ENCODE measurements around the gene METTL24. TPM values are rescaled to one million over a fixed set of nuclear protein-coding genes. Genes with fewer than 3 reads are reported as not detected.
"Not testable (repeated sequence)": the region's sequence is repeated elsewhere in the genome, so short reads cannot be mapped to it uniquely, and the experiment has no call there.

METTL24 gene
- total RNA-seq, 1 donor from 2014 or later, result 2.7 TPM

DNA sequence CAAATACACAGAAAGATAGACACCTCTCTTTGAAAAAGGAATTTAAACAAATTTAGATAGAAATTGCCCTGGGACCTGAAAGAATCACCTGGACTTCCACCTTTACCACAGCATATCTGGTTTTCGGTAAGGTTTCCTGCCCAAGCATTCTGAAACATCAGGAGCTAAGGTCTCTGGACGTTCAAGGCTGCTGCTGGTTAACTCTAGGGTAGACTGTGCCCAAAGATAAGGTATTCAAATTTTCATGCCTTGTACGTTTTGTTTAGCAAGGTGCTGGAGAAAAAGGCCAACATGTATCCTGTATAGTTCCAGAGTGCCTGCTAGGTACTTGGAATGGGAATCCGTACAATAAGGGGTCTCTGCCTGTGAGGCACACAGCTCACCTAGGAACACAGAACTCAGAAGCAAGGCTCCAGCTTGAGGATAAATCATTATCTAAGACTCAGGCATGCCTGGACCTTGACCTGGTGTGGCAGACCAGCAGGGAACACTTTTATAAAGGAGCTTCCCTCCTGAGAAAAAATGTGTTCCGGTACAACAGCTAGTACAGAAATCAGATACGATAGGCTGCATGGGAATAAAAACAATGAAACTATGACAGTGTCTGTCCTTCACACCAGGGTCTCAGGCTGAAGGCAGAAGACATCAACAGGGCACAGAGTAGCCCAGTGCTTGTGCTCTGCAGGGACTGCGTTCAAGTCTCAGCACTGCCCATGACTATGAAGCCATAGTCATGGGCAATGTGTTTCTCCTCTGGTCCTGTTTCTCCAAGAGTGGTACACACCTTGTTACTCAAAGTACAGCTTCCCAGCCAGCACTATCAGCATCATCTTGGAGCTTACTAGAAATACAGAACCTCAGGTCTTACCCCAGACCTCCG, 70.4 kb downstream of the METTL24 start:
- no peak for ATAC-seq
- intact Hi-C loops (cut with DNase I), result no loop called here
- no peak for DNase-seq (ENCODE audit: low spot score)

DNA sequence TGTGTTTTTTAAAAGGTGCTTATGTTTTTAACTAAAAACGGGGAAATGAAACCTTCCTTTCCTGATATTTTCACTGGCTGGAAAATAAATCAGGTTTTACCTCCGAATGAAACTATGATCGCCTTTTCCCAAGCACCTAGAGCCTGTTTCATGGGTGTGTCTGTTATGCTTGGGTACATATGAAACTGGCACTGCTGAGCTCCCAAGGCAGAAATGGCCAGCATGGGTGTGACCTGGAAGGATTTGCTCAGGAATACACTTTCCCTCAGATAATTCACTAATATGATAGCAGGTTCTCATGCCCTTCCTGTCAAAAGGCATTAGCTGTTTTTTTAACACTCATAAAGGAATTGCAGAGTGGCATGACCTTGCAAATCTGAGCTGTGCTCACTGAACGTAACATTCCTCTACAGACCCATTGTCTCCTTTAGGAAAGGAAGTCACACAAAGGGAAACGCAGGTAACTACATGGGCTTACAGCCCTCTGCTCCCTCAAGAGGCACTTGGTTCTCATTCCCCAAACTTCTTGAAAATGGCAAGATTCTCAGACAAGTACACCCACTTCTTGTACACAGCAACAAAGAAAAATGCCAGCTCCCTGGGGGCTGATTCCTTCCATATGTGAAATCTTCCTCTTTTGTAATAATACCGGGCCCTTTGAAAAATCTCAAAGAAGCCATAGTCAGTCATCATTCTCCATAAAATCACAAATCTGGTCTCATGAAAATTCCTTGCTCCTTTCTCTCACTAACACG, 72.7 kb downstream of the METTL24 start:
- DNase-seq (ENCODE audit: low spot score), result no peak
- intact Hi-C loops (cut with DNase I), result no loop called here
- ATAC-seq, result no peak

DNA sequence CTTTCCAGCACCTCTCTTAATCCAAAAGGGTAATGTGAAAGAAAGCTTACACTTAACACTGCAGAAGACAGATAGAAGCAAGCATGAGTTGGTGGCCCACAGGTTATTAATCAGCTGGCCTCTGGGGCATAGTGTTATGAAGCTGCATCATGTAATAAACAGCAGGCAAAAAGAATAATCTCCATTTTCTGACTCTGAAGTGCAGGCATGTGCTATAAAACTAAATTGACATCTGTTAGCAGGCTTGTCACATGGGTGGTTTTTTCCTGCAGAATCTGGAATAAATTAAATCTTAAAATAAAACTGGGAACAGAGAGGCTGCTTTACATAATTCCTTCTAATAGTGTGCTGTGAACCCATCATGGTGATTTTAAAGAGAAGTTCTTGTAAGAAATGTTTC, 73.3 kb downstream of the METTL24 start:
- DNase-seq (ENCODE audit: low spot score) (no peak), ATAC-seq (no peak)
- intact Hi-C loops (cut with DNase I), result no loop called here

DNA sequence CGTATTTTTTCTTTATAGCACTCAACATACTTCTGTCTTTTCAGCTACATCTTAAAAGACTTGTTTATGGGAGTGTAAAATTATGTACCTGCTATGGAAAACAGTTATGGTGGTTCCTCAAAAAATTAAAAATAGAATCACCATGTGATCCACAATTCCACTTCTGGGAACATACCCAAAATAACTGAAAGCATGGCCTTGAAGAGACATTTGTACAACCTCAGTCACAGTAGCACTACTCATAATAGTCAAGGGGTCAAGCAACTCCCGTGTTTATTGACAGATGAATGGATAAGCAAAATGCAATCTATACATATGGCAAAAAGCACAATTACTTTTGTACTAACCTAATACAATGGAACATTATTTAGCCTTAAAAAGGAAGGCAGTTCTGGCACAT, 74.5 kb downstream of the METTL24 start:
- intact Hi-C loops (cut with DNase I), result no loop called here
- DNase-seq (ENCODE audit: low spot score) (no peak), ATAC-seq (no peak)

DNA sequence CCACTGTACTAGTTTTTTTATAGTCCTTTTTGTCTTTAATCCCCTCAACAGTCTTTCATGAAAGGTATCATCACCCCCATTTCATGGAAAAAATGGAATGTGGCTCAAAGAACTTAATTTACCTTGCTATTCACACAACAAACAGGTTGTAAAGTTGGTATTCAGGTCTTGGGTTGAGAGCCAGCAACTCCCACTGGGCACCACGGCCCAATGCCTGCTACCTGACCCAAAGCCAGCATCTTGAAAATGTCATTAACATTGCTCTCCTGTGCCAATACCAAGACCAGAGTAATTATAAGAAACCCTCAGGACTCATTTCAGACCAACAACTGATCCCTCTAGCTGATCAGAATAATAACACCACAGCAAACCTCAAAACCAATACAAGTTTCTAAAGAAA, 75.7 kb downstream of the METTL24 start:
- ATAC-seq (no peak), DNase-seq (ENCODE audit: low spot score) (no peak)
- intact Hi-C loops (cut with DNase I), result no loop called here

DNA sequence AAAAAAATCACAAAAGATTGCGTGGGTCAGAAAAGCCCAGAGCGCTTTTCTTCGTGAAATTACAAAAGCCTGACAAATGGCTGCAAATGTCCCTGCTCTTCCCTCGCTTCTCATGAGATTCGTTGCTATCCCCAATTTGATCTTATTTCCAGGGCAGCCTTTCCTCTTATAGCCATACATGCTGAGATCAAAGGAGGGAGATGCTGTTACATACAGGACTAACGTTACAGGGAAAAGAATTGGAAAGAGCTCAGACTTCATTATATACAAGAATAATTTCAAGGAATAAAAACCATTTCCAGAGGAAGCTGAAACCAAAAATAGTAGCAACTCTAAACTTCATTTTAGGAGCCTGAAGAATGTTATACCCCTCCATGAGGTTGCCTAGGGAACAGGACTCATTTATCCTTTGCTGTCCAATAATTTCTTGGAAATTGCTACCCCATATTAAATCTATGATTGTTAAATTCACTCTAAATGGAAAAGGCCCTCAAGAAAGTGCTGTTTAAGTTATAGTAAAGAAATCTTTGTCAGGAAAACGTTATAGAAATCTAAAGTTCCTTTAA, 81.0 kb downstream of the METTL24 start:
- intact Hi-C loops (cut with DNase I), result no loop called here
- ATAC-seq, result no peak
- DNase-seq (ENCODE audit: low spot score), result no peak

DNA sequence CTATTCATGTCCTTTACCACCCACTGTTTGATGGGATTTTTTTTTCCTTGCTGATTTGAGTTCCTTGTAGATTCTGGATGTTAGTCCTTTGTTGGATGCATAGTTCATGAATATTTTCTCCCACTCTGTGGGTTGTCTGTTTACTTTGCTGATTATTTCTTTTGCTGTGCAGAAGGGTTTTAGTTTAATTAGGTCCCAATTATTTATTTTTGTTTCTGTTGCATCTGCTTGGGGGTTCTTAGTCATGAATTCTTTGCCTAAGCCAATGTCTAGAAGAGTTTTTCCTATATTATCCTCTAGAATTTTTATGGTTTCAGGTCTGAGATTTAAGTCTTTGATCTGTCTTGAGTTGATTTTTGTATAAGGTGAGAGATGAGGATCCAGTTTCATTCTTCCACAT, 85.4 kb downstream of the METTL24 start:
- ATAC-seq; DNase-seq (ENCODE audit: low spot score); intact Hi-C loops (cut with DNase I): not testable (repeated sequence)

DNA sequence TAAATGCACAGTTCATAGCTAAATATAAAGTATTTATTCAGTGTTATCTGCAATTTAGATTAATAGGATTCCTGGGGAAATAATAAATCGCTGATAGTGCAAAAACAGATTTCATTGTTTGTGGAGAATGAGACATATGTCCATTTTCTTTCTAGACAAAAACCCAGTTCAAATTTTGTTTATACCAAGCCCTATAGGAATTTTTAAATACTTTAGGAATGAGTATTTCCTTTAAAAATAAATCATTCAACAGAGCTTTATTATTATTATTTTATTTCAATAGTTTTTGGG, 86.5 kb downstream of the METTL24 start:
- ATAC-seq, result no peak
- no peak for DNase-seq (ENCODE audit: low spot score)
- intact Hi-C loops (cut with DNase I), result no loop called here

DNA sequence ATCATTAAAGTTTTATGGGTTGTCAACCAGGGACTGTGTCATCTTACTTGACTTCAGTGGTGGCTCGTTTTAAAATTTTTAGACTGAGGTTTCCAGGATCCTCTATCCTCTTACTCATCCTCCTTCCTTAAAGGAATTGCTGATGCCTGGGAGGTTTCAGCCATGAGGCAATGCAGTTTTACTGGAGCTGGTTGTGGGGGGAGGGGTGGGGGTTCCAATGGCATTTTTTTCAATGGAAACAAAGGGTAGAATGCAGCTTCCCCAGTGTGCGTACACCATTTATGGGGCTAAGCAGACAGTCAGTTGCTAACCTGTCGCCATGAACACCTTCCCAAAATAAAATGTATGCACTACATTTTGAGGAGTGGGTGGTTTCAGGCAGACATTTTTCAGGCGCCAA, 88.0 kb downstream of the METTL24 start:
- intact Hi-C loops (cut with DNase I), result no loop called here
- ATAC-seq (no peak), DNase-seq (ENCODE audit: low spot score) (no peak)

DNA sequence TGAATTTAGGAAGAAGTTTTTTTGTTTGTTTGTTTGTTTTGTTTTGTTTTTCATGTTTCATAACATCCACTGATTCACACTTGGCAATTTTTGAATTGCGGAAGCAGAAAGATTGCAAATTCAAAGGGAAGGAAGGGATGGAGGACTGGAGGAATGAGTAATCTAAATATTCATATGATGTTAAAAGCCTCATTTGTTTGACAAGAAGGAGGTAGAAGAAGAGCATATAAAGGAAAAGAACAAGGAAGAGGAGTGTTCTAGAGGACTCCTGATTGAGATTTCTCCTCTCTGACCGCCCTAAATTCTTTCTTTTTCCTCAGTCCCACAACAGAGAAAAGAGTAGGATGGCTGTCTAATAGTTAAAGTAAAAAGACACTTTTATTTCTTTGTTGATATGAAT, 88.5 kb downstream of the METTL24 start:
- intact Hi-C loops (cut with DNase I), result no loop called here
- no peak for ATAC-seq
- DNase-seq (ENCODE audit: low spot score), result no peak

DNA sequence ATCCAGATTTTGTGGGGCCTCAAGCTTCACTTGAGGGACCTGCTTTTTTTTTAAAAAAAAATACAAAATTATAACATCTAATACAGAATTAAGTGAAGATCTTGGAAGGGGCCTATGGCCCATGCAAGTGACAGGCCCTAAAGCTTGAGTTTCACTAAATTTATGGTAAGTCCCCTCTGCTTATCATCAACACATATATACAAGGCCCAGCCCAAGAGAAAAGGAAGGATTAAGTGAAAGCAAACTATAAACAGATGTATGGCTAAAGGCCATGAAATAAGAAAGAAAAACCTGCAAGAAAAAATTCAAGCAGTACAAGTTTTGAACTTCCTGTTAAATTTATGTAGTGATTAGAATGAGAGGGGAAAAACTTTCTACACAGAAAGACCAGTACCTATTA, 91.2 kb downstream of the METTL24 start:
- intact Hi-C loops (cut with DNase I), result no loop called here
- DNase-seq (ENCODE audit: low spot score), result no peak
- no peak for ATAC-seq

DNA sequence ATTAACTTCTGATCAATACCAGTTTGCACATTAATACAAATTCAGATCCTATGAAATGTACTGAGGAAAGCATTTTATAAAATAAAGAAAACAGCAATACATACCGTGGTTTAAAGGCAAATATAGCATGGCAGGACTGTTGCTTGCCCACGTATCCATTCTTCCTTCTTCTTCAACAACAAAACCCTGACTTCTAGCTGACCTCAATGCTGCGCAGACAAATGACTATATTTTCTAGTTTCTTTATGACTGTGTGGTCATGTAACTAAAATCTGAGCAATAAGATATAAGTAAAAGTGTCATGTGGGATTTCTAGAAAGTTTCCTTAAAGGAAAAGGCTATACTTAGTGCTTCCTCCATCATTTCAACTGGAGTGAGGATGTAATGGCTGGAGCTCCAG, 92.9 kb downstream of the METTL24 start:
- ATAC-seq (no peak), DNase-seq (ENCODE audit: low spot score) (no peak)
- intact Hi-C loops (cut with DNase I), result no loop called here

DNA sequence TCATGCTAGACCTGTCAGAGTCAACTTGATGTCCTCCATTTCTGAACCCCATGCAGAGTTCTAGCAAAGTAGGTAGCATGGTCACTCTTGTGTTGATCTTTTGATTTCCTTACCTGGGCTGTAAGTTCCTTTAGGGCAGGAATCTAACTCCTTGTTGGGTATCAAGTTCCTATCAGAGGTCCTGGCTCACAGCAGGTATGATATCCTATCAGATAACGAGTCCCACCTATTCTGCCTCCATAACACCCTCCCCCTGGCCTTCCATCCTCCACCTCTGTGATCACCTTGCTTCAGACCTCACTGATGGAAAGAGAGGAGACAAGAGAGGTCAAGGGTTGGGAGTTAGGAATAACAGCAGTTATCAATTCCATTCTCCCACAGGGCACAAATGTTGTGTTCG, 101.8 kb downstream of the METTL24 start:
- no peak for ATAC-seq
- intact Hi-C loops (cut with DNase I), result no loop called here
- no peak for DNase-seq (ENCODE audit: low spot score)

DNA sequence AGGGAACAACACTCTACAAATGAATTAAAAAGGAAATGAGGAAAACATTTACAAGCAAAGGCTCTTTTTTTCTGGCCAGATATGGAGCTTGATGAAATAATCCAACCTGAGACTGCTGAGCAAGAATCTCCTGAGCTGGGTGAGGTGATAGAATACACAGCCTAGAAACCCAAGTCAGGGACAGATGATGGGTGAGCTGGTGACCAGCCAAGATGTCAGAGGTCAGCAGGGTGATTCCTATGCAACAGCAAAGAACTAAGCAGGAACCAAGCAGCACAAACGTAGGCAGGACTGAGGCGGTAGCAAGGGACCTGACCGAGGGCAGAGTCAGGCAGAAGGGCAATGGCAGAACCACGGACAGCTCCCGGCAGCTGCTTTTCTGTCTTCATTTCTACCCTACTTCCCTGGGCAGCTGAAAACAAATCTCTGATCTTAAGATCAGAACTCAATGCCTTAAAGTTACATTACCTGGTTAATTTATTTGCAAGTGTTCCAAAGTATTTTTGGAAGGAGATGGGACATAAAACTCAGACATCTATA, 102.9 kb downstream of the METTL24 start:
- ATAC-seq (no peak), DNase-seq (ENCODE audit: low spot score) (no peak)
- intact Hi-C loops (cut with DNase I), result no loop called here

DNA sequence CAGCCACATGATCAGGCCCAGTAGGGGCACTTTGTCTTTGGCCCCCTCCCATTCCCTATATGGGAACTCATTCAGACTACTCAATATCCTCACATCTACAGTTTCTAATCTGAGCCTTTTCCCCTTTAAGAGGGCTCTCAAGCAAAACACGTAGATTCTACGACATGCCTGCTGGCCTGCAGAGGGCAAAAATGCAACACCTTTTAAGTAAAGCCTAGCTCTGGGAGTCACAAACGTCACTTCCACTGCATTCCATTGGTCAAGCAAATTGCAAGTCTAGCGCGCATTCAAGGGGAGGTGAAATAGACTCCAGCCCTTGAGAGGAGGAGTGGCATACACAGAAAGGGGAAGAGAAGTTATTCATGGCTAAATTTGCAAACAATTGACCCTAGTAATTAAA, 107.3 kb downstream of the METTL24 start:
- intact Hi-C loops (cut with DNase I), result no loop called here
- DNase-seq (ENCODE audit: low spot score) (no peak), ATAC-seq (no peak)

DNA sequence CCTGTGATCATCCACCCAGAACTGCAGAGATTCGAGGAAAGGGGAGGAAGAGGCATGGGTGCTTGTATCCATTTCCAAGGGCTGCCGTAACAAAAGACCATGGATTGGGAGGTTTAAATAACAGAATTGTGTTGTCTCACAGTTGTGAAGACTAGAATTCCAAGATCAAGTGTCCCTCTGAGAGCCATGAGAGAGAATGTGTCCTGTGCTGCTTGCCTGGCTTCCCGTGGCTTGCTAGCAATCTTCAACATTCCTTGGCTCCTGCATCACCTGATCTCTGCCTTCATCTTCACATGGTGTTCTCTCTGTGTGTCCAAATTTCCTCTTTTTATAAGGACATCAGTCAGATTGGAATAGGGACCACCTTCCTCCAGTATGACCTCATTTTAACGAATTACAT, 108.1 kb downstream of the METTL24 start:
- intact Hi-C loops (cut with DNase I), result no loop called here
- DNase-seq (ENCODE audit: low spot score), result no peak

DNA sequence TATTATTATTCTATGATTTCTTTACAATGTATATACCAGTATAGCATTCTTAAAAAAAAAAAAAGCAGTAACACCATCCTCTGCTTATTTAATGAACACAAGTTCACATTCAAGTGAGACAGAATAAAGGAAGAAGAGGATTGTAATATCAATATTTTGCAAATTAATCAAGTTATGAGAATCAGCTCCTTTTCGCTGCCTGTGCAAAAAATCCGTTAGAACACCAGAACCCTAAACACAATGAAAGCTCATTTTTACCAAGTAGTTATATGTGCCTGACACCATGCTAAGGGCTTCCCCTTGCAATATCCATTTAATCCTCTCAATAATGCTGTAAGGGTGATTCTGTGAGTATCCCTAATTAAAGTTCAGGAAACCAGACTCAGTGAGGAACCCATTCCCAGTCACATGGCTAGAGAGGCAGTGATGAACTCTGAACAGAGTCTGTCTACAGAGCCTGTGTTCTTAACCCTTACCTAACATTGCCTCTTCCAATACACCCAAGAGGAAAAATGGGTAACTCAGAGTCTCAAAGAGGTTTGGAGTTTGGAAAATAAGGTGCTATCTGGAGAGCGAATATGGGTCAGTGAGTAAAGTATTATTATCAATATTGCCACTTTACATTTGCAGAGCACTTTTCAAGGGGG, 111.1 kb downstream of the METTL24 start:
- DNase-seq (ENCODE audit: low spot score) (no peak), ATAC-seq (no peak)
- intact Hi-C loops (cut with DNase I), result no loop called here

More for the DNA sequence above, 108.1 kb downstream of the METTL24 start:
- no peak for ATAC-seq

DNA sequence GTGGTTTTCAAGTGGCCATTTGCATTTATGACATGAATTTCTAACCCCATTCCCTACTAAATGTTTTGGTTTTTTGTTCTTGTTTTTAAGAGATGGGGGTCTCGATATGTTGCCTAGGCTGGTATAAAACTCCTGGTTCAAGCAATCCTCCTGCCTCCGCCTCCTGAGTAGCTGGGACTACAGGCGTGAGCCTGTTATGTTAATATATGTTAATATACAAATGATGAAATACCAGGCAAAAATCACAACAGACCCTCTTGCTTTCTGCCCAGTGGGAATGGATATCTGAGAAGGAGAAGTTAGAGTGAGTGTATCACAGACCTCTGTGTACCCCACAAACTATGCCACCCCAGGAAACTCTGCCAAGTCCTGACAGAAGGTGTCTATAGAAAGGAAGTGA, 111.8 kb downstream of the METTL24 start:
- ATAC-seq, result no peak
- DNase-seq (ENCODE audit: low spot score), result no peak
- intact Hi-C loops (cut with DNase I), result no loop called here

DNA sequence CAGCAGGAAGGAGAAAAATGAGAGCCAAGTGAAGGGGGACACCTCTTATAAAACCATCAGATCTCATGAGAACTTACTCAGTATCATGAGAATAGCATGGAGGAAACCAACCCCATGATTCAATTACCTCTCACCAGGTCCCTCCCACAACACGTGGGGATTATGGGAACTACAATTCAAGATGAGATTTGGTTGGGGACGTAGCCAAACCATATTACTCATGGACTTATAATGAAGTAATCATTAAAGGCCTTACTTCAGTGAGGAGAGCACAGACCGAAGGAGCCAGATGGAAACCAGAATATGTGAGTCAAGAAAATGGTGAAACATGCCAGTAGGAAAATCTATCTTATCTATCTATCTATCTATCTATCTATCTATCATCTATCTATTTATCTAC, 113.5 kb downstream of the METTL24 start:
- intact Hi-C loops (cut with DNase I), result not testable (repeated sequence)

More for the DNA sequence above, 113.5 kb downstream of the METTL24 start:
- DNase-seq (ENCODE audit: low spot score); ATAC-seq: not testable (repeated sequence)
